Measurements from ENCODE around the gene ALK. TPM values are rescaled to one million over a fixed set of nuclear protein-coding genes. Genes with fewer than 3 reads are reported as not detected.

ALK gene
- total RNA-seq, 1 experiment from 2014 or later, result 14.7 TPM

GRCh38 chr2:29742656-29743055, 178.7 kb downstream of the ALK start:
- no peak overlapping the region for H3K4me3 ChIP-seq (ENCODE audit: low read depth, low read length, poor library complexity, severe bottlenecking)
- H3K4me1 ChIP-seq (ENCODE audit: insufficient read depth, low read length, poor library complexity, severe bottlenecking), result peaks cover 3% of the 10 kb centered on the region
- no TSS peak for BruUV-seq (replicated peaks)
- H3K27ac ChIP-seq (ENCODE audit: low read depth, low read length, poor library complexity, severe bottlenecking), result no peak overlapping the region
- ChIA-PET POLR2A (ENCODE audit: low non-redundant PET) (no interaction called here), CTCF (no interaction called here)
- DNase-seq (ENCODE audit: low spot score), result no peak
- no peaks in the 10 kb centered on the region for H3K9me3 ChIP-seq (ENCODE audit: low read depth, low read length, poor library complexity, severe bottlenecking)
- no peaks in the 10 kb centered on the region for H3K36me3 ChIP-seq (ENCODE audit: insufficient read depth, low read length, poor library complexity, severe bottlenecking)
- TF ChIP-seq CTCF (conservative IDR thresholded peaks at IDR 0.05; ENCODE audit: low read depth, low read length) (no peak), EZH2 (IDR thresholded peaks at IDR 0.05; ENCODE audit: borderline replicate concordance, low read depth, low read length, poor library complexity, severe bottlenecking) (no peak)
- no peaks in the 10 kb centered on the region for H3K27me3 ChIP-seq (replicated peaks; ENCODE audit: insufficient read depth, low read depth, low read length, poor library complexity)
- intact Hi-C loops (cut with micrococcal nuclease; ENCODE audit: unreplicated experiment), result loop anchor here (10.0 kb wide), 1 partner anchor 438 kb away; no protein-coding TSS in a partner anchor

GRCh38 chr2:29741132-29741531, 180.3 kb downstream of the ALK start:
- ChIA-PET POLR2A (ENCODE audit: low non-redundant PET) (no interaction called here), CTCF (no interaction called here)
- DNase-seq (ENCODE audit: low spot score), result no peak

GRCh38 chr2:29733965-29734364, 187.4 kb downstream of the ALK start:
- peaks cover 10% of the 10 kb centered on the region for H3K4me1 ChIP-seq (ENCODE audit: insufficient read depth, low read length, poor library complexity, severe bottlenecking)
- TF ChIP-seq CTCF (conservative IDR thresholded peaks at IDR 0.05; ENCODE audit: low read depth, low read length), result no peak
- no peak for TF ChIP-seq EZH2 (IDR thresholded peaks at IDR 0.05; ENCODE audit: borderline replicate concordance, low read depth, low read length, poor library complexity, severe bottlenecking)
- DNase-seq (ENCODE audit: low spot score), result no peak
- ChIA-PET POLR2A (ENCODE audit: low non-redundant PET) (no interaction called here), CTCF (no interaction called here)
- no peaks in the 10 kb centered on the region for H3K27me3 ChIP-seq (replicated peaks; ENCODE audit: insufficient read depth, low read depth, low read length, poor library complexity)
- intact Hi-C loops (cut with micrococcal nuclease; ENCODE audit: unreplicated experiment), result no loop called here
- no TSS peak for BruUV-seq (replicated peaks)
- H3K27ac ChIP-seq (ENCODE audit: low read depth, low read length, poor library complexity, severe bottlenecking), result no peak overlapping the region
- no peaks in the 10 kb centered on the region for H3K36me3 ChIP-seq (ENCODE audit: insufficient read depth, low read length, poor library complexity, severe bottlenecking)
- no peaks in the 10 kb centered on the region for H3K9me3 ChIP-seq (ENCODE audit: low read depth, low read length, poor library complexity, severe bottlenecking)
- H3K4me3 ChIP-seq (ENCODE audit: low read depth, low read length, poor library complexity, severe bottlenecking), result no peak overlapping the region

More at GRCh38 chr2:29741132-29741531, 180.3 kb downstream of the ALK start:
- Histone ChIP-seq H3K27me3 (replicated peaks; ENCODE audit: insufficient read depth, low read depth, low read length, poor library complexity) (no peaks in the 10 kb centered on the region), H3K9me3 (ENCODE audit: low read depth, low read length, poor library complexity, severe bottlenecking) (no peaks in the 10 kb centered on the region), H3K4me3 (ENCODE audit: low read depth, low read length, poor library complexity, severe bottlenecking) (no peak overlapping the region), H3K4me1 (ENCODE audit: insufficient read depth, low read length, poor library complexity, severe bottlenecking) (peaks cover 5% of the 10 kb centered on the region), H3K36me3 (ENCODE audit: insufficient read depth, low read length, poor library complexity, severe bottlenecking) (no peaks in the 10 kb centered on the region), H3K27ac (ENCODE audit: low read depth, low read length, poor library complexity, severe bottlenecking) (no peak overlapping the region)
- intact Hi-C loops (cut with micrococcal nuclease; ENCODE audit: unreplicated experiment), result loop anchor here (10.0 kb wide), 1 partner anchor 436 kb away; no protein-coding TSS in a partner anchor
- no TSS peak for BruUV-seq (replicated peaks)
- TF ChIP-seq EZH2 (IDR thresholded peaks at IDR 0.05; ENCODE audit: borderline replicate concordance, low read depth, low read length, poor library complexity, severe bottlenecking) (no peak), CTCF (conservative IDR thresholded peaks at IDR 0.05; ENCODE audit: low read depth, low read length) (no peak)

Data from A673 (cell line).